ENCODE measurements around the gene MRPL37. TPM values are rescaled to one million over a fixed set of nuclear protein-coding genes. Genes with fewer than 3 reads are reported as not detected.

MRPL37 gene
- total and polyA plus RNA-seq, 2 of the 8 experiments (the other 6 are each of a cell fraction or from before 2014, with no cell fraction given): 45.5 to 126 TPM

DNA sequence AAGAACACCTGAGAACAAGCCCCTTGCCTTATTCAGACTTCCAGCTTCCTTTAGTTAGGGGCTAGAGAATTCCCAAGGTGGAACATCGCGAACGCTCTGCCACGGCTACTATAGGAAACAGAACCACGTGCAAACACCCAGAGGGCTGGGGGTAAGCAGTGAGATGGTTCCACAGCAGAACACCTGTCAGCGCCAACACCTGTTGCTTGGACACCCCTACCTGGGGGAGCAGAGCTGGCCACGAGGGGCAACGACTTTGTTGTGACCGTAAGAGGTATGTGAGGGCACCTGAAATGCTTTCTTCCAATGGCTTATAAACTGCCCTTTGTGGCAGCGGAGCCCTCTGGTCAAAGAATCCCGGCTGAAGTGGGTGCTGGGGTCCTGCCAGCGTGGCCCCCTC is 50.7 kb downstream of the MRPL37 start (continued):
- TF ChIP-seq FOSL1 (IDR thresholded peaks at IDR 0.05; ENCODE audit: insufficient read depth, low read depth, low read length) (no peak), CTBP2 (IDR thresholded peaks at IDR 0.05; ENCODE audit: borderline replicate concordance, insufficient read depth, insufficient read length, low read length) (no peak), RBBP5 (IDR thresholded peaks at IDR 0.05; ENCODE audit: borderline replicate concordance, low read depth, low read length) (no peak), RNF2 (IDR thresholded peaks at IDR 0.05; ENCODE audit: borderline replicate concordance, low read depth, low read length, missing control alignments, poor library complexity, severe bottlenecking) (no peak)
- TF ChIP-seq, protein P1, sequence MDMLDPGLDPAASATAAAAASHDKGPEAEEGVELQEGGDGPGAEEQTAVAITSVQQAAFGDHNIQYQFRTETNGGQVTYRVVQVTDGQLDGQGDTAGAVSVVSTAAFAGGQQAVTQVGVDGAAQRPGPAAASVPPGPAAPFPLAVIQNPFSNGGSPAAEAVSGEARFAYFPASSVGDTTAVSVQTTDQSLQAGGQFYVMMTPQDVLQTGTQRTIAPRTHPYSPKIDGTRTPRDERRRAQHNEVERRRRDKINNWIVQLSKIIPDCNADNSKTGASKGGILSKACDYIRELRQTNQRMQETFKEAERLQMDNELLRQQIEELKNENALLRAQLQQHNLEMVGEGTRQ (IDR thresholded peaks at IDR 0.05; ENCODE audit: low read length): no peak

Data from H1 (cell line).